A673 (cell line): Measurements from ENCODE around the gene TM4SF1.

Experiments used
- EZH2 ChIP-seq: fragments of 200-600 bp; sonication (generic); IDR thresholded peaks from 2 replicates; pipeline ENCODE4 v1.6.1; 2017; ENCODE audit warnings: borderline replicate concordance, low read depth, mild to moderate bottlenecking, mixed read lengths, antibody characterized with exemption, low read length; ENCODE audit not compliant: poor library complexity, severe bottlenecking
- TF ChIP-seq, protein P1 (sequence below): fragments of 300-800, 200-600 bp; sonication (generic); conservative IDR thresholded peaks from 2 replicates; pipeline ENCODE4 v1.5.1; 2017; ENCODE audit warnings: low read depth, mild to moderate bottlenecking, antibody characterized with exemption, low read length, moderate library complexity, mixed read lengths

DNA sequence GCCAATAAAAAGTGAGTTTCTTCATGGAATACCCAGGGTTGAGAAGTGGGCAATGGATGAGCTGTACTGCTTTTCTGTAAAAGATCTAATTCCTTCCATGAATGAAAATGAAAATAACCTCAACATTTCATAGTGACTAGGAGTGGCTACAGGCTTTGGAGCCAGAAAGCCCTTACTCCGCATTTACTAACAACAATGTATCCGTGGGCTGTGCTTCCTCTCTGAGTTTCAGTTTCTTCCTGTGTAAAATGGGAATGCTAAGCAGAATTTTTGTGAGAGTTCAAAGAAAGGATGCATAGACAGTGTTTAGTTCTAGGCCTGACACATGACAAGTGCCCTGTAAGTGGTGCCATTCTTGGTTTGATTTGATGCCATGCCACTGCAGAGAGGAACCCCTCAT is 47.5 kb upstream of the TM4SF1 start:
- TF ChIP-seq EZH2 = no peak
- TF ChIP-seq, protein P1, sequence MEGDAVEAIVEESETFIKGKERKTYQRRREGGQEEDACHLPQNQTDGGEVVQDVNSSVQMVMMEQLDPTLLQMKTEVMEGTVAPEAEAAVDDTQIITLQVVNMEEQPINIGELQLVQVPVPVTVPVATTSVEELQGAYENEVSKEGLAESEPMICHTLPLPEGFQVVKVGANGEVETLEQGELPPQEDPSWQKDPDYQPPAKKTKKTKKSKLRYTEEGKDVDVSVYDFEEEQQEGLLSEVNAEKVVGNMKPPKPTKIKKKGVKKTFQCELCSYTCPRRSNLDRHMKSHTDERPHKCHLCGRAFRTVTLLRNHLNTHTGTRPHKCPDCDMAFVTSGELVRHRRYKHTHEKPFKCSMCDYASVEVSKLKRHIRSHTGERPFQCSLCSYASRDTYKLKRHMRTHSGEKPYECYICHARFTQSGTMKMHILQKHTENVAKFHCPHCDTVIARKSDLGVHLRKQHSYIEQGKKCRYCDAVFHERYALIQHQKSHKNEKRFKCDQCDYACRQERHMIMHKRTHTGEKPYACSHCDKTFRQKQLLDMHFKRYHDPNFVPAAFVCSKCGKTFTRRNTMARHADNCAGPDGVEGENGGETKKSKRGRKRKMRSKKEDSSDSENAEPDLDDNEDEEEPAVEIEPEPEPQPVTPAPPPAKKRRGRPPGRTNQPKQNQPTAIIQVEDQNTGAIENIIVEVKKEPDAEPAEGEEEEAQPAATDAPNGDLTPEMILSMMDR = no peak
